ENCODE data around the gene GIPC3.

Gene GIPC3

DNA sequence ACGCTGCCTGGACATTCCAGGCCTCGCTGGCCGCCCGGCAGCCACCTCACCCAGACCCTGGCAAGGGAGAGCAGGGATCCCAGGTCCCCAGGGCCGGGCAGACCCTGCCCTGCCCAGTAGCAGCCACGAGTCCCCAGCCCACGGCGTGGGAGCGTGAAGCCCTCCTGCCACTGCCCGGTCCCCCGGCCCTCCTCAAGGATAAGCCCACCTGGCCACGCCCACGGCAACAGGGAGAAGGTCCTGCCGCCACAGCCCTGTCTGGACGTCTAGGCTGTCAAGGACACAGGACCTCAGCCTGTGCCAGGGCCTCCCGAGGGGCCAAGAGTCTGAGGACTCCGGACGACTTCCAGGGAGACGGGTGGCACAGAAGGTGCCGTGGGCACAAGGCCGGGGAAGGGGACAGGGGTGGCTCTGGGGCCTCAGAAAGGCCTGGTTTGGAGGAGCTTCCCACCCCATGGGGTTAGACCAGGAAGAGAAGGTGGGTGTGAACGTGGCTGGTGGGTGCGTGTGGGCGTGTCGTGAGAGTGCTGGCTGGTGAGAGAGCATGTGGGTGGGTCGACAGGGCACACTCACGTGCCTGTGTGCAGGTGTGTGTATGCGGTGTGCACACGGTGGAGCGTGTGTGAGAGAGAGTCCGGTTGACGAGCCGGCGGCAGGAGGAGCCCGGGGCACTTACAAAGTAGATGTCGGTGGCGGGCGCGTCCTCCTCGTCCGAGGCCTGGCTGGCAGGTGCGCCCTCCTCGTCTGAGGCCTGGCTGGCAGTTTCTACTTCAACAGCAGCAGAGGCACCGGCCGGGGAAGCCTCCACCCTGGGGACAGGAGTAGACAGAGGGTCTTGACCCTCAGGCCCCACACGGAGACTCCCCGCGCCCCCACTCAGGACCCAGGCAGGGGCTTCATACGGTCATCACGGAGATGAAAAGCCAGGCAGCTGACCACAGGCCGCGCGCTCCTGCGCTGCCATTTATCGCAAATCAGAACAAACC, 53.2 kb downstream of the GIPC3 start:
- no peak for DNase-seq (ENCODE audit: low spot score)

DNA sequence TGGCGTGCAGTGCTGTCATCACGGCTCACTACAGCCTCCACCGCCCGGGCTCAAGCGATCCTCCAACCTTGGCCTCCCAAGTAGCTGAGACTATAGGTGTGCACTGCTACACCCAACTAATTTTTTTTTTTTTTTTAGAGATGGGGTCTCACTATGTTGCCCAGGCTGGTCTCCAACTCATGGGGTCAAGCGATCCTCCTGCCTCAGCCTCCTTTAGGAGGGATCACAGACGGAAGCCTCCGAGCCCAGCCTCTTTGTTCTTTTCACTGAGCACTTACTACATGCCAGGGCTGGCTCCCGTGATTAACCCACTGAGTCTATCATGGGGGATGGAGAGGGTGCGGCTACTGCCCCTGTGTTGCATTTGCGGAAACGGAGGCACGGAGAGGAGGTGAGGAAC, 54.2 kb downstream of the GIPC3 start:
- no peak for DNase-seq (ENCODE audit: low spot score)

DNA sequence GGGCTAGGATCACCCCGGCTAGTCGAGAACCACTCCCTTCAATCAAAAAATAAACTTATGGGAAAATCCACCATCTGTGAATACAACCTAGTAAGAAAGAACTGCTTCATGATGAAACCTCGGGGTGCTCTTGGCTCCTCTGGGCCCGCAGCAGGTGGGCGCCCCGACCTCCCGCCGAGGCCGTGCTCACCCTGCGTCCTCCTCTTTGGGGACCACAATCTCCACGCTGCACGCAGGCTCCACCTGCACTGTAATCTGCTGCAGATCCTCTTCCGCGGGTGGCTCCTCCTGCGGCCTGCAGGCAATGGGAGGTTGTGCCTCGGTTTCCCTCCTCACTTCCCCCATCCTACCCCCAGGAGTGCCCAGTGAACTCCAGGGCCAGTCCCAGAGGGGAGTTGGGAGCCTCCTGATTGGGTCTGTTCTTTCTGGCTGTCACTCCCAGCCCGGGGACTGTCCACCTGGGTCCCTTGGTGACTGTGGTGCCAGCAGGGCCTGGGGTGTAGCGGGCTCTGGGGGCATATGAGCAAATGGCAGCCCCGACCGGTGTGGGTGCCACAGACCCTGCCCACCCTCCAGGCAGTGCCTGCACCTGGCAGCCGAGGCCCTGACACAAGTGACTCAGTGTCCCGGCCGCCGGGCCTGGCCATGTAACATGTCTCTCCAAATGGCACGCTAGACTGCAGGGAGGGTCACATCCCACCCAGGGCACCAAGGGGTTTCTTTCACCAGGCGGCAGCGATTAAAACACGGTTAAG, 56.4 kb downstream of the GIPC3 start:
- DNase-seq (ENCODE audit: low spot score), result no peak

DNA sequence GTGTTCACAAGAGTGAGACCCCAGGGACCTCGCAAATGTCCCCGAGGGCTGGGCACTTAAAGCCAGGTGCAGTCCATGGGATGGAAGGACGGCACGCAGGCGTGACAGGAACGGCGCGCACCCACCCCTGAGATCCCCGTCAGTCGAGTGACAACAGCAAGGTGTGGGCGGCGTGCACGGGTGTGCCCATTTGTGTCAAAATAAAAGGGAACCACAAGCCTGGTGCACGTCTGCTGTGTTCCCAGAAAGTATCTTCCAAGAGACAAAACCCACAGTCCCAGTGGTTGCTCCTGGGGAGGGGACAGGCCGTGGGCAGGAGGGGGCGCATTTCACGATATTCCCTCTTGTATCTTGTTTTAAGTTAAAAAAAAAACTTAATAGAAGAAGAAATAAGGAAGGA, 57.0 kb downstream of the GIPC3 start:
- no peak for DNase-seq (ENCODE audit: low spot score)

Data from hematopoietic multipotent progenitor cell treated with erythropoietin and hydrocortisone succinate and interleukin-3 and kit ligand, for 15 days (in vitro differentiated cells).